ENCODE results near the gene MAGI1.

Gene MAGI1

GRCh38 chr3:65944252-65944651 is 94.5 kb downstream of the MAGI1 start:
- no peak for DNase-seq (ENCODE audit: low spot score)

GRCh38 chr3:65939801-65940246 is 98.9 kb downstream of the MAGI1 start:
- no peak for DNase-seq (ENCODE audit: low spot score)

- no peak for DNase-seq (ENCODE audit: low spot score)
Observed at GRCh38 chr3:65939184-65939583, 99.5 kb downstream of the MAGI1 start.

- DNase-seq (ENCODE audit: low spot score) = no peak
Observed at GRCh38 chr3:65938676-65939075, 100.0 kb downstream of the MAGI1 start.

GRCh38 chr3:65938147-65938546 is 100.6 kb downstream of the MAGI1 start:
- no peak for DNase-seq (ENCODE audit: low spot score)

GRCh38 chr3:65936908-65937638 is 101.6 kb downstream of the MAGI1 start:
- no peak for DNase-seq (ENCODE audit: low spot score)

- DNase-seq (ENCODE audit: low spot score) = no peak
Observed at GRCh38 chr3:65935724-65936123, 103.0 kb downstream of the MAGI1 start.

- no peak for DNase-seq (ENCODE audit: low spot score)
Observed at GRCh38 chr3:65930648-65931047, 108.1 kb downstream of the MAGI1 start.

- DNase-seq (ENCODE audit: low spot score) = no peak
Observed at GRCh38 chr3:65928110-65928509, 110.6 kb downstream of the MAGI1 start.

GRCh38 chr3:65927576-65927975 is 111.1 kb downstream of the MAGI1 start:
- DNase-seq (ENCODE audit: low spot score) = no peak

GRCh38 chr3:65925254-65925954 is 113.3 kb downstream of the MAGI1 start:
- no peak for DNase-seq (ENCODE audit: low spot score)

GRCh38 chr3:65924762-65925161 is 114.0 kb downstream of the MAGI1 start:
- no peak for DNase-seq (ENCODE audit: low spot score)

GRCh38 chr3:65922441-65922840 is 116.3 kb downstream of the MAGI1 start:
- DNase-seq (ENCODE audit: low spot score) = no peak

GRCh38 chr3:65919826-65920225 is 118.9 kb downstream of the MAGI1 start:
- DNase-seq (ENCODE audit: low spot score) = no peak

GRCh38 chr3:65915477-65915876 is 123.2 kb downstream of the MAGI1 start:
- DNase-seq (ENCODE audit: low spot score) = no peak

GRCh38 chr3:65914740-65915367 is 123.9 kb downstream of the MAGI1 start:
- DNase-seq (ENCODE audit: low spot score) = no peak

GRCh38 chr3:65914032-65914739 is 124.5 kb downstream of the MAGI1 start:
- DNase-seq (ENCODE audit: low spot score) = no peak

- no peak for DNase-seq (ENCODE audit: low spot score)
Observed at GRCh38 chr3:65912647-65913046, 126.1 kb downstream of the MAGI1 start.

- no peak for DNase-seq (ENCODE audit: low spot score)
Observed at GRCh38 chr3:65908588-65908987, 130.1 kb downstream of the MAGI1 start.

- no peak for DNase-seq (ENCODE audit: low spot score)
Observed at GRCh38 chr3:65907232-65908130, 131.2 kb downstream of the MAGI1 start.

GRCh38 chr3:65905771-65906170 is 132.9 kb downstream of the MAGI1 start:
- DNase-seq (ENCODE audit: low spot score) = no peak
